OCI-LY1 (cell line): ENCODE data around the gene P2RX2.

Experiments used
- H2AFZ ChIP-seq: fragments of 200-600 bp; sonication (generic), shearing (Covaris generic); 2 replicates; pipeline ENCODE4 v1.6.0; 2014; ENCODE audit warnings: antibody characterized with exemption, mild to moderate bottlenecking, low read length
- H3F3A ChIP-seq: fragments of 200-600 bp; sonication (generic), shearing (Covaris generic); 2 replicates; pipeline ENCODE4 v1.6.0; 2014; ENCODE audit warnings: mild to moderate bottlenecking, antibody characterized with exemption, low read length, moderate library complexity; ENCODE audit not compliant: insufficient read depth
- H3K27ac ChIP-seq: fragments of 200-600 bp; sonication (generic); 2 replicates; pipeline ENCODE4 v1.5.1; 2014; ENCODE audit warnings: low read length, mixed run types, mild to moderate bottlenecking, low read depth; ENCODE audit not compliant: poor library complexity, severe bottlenecking
- H3K27me3 ChIP-seq: fragments of 200-600 bp; sonication (generic); 2 replicates; pipeline ENCODE4 v1.6.0; 2014; ENCODE audit warnings: antibody characterized with exemption, mild to moderate bottlenecking, low read length, moderate library complexity; ENCODE audit not compliant: insufficient read depth
- H3K36me3 ChIP-seq: fragments of 200-600 bp; sonication (generic); 2 replicates; pipeline ENCODE4 v1.6.1; 2014; ENCODE audit warnings: mild to moderate bottlenecking, antibody characterized with exemption, low read length, moderate library complexity, mixed read lengths; ENCODE audit not compliant: insufficient read depth
- H3K4me1 ChIP-seq: fragments of 200-600 bp; sonication (generic); 2 replicates; pipeline ENCODE4 v1.5.1; 2014; ENCODE audit warnings: mild to moderate bottlenecking, low read length, moderate library complexity; ENCODE audit not compliant: insufficient read depth, severe bottlenecking
- H3K4me2 ChIP-seq: fragments of 200-600 bp; sonication (generic), shearing (Covaris generic); 2 replicates; pipeline ENCODE4 v1.6.1; 2014; ENCODE audit warnings: low read length
- H3K4me3 ChIP-seq: fragments of 200-600 bp; sonication (generic); 2 replicates; pipeline ENCODE4 v1.5.1; 2014; ENCODE audit warnings: low read length, low read depth, mild to moderate bottlenecking, mixed read lengths; ENCODE audit not compliant: poor library complexity, severe bottlenecking
- H3K79me2 ChIP-seq: fragments of 200-600 bp; shearing (Covaris generic); 2 replicates; pipeline ENCODE4 v1.6.1; 2016; ENCODE audit warnings: mixed run types, low read length, mixed read lengths; ENCODE audit not compliant: insufficient read depth
- H3K9ac ChIP-seq: fragments of 200-600 bp; sonication (generic), shearing (Covaris generic); 2 replicates; pipeline ENCODE4 v1.6.1; 2014; ENCODE audit warnings: mild to moderate bottlenecking, low read length, mixed read lengths
- H3K9me2 ChIP-seq: fragments of 200-600 bp; sonication (generic), shearing (Covaris generic); 2 replicates; pipeline ENCODE4 v1.6.1; 2014; ENCODE audit warnings: low read depth, mild to moderate bottlenecking, low read length, mixed read lengths
- H3K9me3 ChIP-seq: fragments of 200-600 bp; shearing (Covaris generic); 2 replicates; pipeline ENCODE4 v1.6.1; 2014; ENCODE audit warnings: low read length, mixed read lengths
- H4K20me1 ChIP-seq: fragments of 200-600 bp; sonication (generic), shearing (Covaris generic); 2 replicates; pipeline ENCODE4 v1.6.0; 2016; ENCODE audit warnings: mild to moderate bottlenecking, low read length; ENCODE audit not compliant: insufficient read depth
- EZH2 ChIP-seq: fragments of 200-600 bp; sonication (generic), shearing (Covaris generic); IDR thresholded peaks from 2 replicates; pipeline ENCODE4 v1.8.0; 2017; ENCODE audit warnings: borderline replicate concordance, mixed run types, mild to moderate bottlenecking, antibody characterized with exemption, low read length, moderate library complexity, mixed read lengths
- TF ChIP-seq, protein P1 (sequence below): fragments of 200-600 bp; sonication (generic), shearing (Covaris generic); IDR thresholded peaks from 2 replicates; pipeline ENCODE4 v1.5.1; 2017; ENCODE audit warnings: mild to moderate bottlenecking, antibody characterized with exemption, low read length, moderate library complexity, mixed read lengths

Gene P2RX2

DNA sequence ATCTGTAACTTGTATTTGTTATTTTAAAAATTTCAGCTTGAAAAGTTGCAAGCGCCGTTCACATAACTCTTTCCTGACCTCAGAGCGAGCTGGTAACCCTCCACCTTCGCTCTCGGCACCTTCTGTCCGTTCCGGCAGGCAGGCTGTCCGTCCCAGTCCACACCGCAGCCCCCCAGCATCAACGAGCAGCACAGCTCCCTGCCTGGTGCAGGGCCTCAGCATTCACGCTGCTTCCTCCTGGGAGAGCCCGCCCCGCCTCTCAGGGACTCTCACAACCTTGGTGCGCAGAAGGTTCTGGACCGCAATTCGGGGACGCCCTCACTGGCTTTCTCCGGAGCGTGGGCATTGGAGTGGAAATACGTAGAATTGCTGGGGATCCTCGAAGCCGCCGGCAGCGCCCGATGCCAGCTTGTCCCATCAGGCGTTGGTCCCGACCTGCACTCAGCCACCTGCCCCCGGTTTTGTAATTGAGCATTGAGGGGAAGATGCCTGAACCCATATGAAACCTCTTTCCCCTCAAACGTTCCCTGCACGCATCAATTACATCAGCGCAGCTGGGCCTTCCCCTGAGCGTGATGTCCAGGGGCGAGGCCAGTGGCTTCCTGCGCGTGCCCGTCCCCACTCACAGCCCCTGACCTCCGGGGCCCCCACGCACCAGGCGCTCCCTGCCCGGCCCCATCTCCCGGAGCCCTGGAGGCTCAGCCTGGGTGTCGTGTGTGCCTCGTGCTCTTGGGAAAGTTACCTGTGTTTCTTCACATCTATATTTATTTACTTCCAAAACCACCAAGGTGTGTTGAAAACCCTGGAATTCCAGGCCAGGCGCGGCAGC is 27.3 kb upstream of the P2RX2 start:
- Histone ChIP-seq H3K9me2 (no peaks in the 10 kb centered on the region), H3F3A (no peaks in the 10 kb centered on the region), H3K27me3 (no peaks in the 10 kb centered on the region; the same call in 1 of the 2 replicates), H3K4me3 (no peak overlapping the region), H3K9me3 (no peaks in the 10 kb centered on the region), H3K4me1 (no peaks in the 10 kb centered on the region), H3K79me2 (no peaks in the 10 kb centered on the region), H3K4me2 (no peak overlapping the region), H3K27ac (no peak overlapping the region), H3K36me3 (no peaks in the 10 kb centered on the region), H4K20me1 (no peaks in the 10 kb centered on the region), H3K9ac (no peak overlapping the region), H2AFZ (no peak overlapping the region)
- TF ChIP-seq, protein P1, sequence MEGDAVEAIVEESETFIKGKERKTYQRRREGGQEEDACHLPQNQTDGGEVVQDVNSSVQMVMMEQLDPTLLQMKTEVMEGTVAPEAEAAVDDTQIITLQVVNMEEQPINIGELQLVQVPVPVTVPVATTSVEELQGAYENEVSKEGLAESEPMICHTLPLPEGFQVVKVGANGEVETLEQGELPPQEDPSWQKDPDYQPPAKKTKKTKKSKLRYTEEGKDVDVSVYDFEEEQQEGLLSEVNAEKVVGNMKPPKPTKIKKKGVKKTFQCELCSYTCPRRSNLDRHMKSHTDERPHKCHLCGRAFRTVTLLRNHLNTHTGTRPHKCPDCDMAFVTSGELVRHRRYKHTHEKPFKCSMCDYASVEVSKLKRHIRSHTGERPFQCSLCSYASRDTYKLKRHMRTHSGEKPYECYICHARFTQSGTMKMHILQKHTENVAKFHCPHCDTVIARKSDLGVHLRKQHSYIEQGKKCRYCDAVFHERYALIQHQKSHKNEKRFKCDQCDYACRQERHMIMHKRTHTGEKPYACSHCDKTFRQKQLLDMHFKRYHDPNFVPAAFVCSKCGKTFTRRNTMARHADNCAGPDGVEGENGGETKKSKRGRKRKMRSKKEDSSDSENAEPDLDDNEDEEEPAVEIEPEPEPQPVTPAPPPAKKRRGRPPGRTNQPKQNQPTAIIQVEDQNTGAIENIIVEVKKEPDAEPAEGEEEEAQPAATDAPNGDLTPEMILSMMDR, result no peak
- no peak for TF ChIP-seq EZH2

DNA sequence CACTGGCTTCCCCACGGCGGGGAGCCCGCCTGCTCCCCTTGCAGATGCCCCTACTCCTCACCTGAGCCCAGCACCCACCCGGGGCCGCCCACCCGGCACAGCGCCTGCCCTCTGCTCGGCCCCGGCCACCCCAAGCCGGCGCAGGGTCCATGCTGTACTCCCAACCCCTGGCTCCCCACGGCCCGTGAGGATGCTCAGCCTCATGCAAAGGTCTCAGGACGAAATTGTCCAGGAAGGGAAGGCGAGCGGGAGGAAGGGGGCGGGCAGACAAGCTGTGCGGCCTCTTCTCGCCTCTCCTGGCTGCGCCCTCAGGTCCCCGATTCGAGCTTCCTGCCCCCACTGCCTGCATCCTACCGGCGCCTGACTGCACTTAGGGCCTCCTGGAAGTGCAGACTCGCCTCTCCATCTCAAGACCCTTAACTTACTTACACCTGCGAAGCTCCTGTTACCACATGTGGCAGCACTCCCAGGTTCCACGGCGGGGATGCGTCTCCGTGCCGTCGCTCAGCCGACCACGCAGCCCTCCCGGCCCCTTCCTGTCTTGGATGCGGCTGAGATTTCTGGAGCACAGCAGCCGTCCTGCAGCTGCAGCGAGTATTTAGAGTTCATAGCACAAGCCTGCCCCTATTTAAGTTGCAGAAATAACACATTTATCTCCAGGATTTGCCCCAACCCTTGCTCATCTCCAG is 26.1 kb upstream of the P2RX2 start:
- no peaks in the 10 kb centered on the region for H3F3A ChIP-seq
- H3K9me3 ChIP-seq, result no peaks in the 10 kb centered on the region
- H4K20me1 ChIP-seq, result no peaks in the 10 kb centered on the region
- no peak overlapping the region for H3K4me3 ChIP-seq
- H3K9me2 ChIP-seq, result no peaks in the 10 kb centered on the region
- no peak overlapping the region for H3K4me2 ChIP-seq
- H3K36me3 ChIP-seq, result no peaks in the 10 kb centered on the region
- H2AFZ ChIP-seq, result no peak overlapping the region
- no peaks in the 10 kb centered on the region for H3K79me2 ChIP-seq
- peaks cover 2% of the 10 kb centered on the region for H3K4me1 ChIP-seq
- TF ChIP-seq, protein P1, result no peak
- no peak for TF ChIP-seq EZH2
- H3K27ac ChIP-seq, result no peak overlapping the region
- H3K9ac ChIP-seq, result no peak overlapping the region
- H3K27me3 ChIP-seq, result no peaks in the 10 kb centered on the region; the same call in 1 of the 2 replicates

DNA sequence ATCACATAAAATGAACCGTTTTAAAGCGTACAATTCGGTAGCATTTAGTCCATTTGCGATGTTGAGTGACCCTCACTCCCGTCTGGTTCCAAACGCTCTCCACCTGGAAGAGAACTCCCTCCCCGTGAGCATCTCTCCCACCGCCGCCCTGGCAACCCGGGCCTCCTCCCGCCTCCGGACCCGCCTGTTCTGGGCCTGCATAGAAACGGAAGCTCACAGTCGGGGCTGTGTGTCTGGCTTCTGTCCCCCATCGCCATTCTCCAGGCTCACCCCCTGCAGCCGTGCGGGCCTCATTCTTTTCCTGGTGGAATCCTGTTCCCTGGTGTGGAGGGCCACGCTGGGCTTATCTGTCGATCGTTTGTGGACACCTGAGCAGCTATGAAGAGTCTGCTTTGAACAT is 25.5 kb upstream of the P2RX2 start:
- H3K4me1 ChIP-seq, result peaks cover 5% of the 10 kb centered on the region
- no peak overlapping the region for H3K4me3 ChIP-seq
- no peaks in the 10 kb centered on the region for H3K79me2 ChIP-seq
- H3K27me3 ChIP-seq, result no peaks in the 10 kb centered on the region; the same call in 1 of the 2 replicates
- no peaks in the 10 kb centered on the region for H4K20me1 ChIP-seq
- H3K36me3 ChIP-seq, result no peaks in the 10 kb centered on the region
- H3F3A ChIP-seq, result no peaks in the 10 kb centered on the region
- no peaks in the 10 kb centered on the region for H3K9me2 ChIP-seq
- no peak overlapping the region for H3K27ac ChIP-seq
- no peak for TF ChIP-seq EZH2
- H3K9me3 ChIP-seq, result no peaks in the 10 kb centered on the region
- H3K9ac ChIP-seq, result no peak overlapping the region
- no peak overlapping the region for H2AFZ ChIP-seq
- no peak overlapping the region for H3K4me2 ChIP-seq
